Stimulated activated CD4-positive, alpha-beta T cell treated with anti-CD3 and anti-CD28 coated beads, Interleukin-2, amount 100 ng/mL, for 24 hours (primary cell): ENCODE results near the gene ANKRD45.
A peak's percentile ranks its signal among the peaks of the same experiment; 100 is the strongest.
"Not testable (repeated sequence)": the region's sequence is repeated elsewhere in the genome, so short reads cannot be mapped to it uniquely, and the experiment has no call there.

Experiments
- DNase-seq, 2 donors: peaks; one replicate each; pipeline ENCODE4 v3.0.0-alpha.2; 2020

ANKRD45 gene, protein sequence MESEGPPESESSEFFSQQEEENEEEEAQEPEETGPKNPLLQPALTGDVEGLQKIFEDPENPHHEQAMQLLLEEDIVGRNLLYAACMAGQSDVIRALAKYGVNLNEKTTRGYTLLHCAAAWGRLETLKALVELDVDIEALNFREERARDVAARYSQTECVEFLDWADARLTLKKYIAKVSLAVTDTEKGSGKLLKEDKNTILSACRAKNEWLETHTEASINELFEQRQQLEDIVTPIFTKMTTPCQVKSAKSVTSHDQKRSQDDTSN

GRCh38 chr1:173669491-173669941 lies at the start of gene ANKRD45:
TSS of gene ANKRD45 (minus strand) at chr1:173669851. CDS start at chr1:173659418, 10,433 bp downstream.
- DNase-seq: peak; percentile 17 to 36

DNA sequence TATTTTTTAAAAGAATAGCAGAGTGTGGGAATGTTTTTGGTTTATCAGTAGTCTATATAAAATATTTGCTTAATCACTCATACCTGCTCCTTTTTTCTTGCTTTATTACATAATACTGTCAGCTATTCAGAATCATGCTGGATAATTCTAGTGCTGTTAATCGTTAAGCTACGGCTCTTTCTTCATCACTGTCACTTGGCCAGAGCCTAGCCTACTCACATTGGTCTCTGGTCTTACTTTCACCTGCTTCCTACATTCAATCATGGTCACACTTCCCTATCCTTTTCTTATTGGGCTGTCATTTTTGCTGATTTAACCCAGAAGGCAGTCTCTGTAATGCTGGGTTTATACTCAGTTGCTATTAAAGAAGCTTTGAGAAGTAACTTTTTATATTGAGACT lies 47.6 kb upstream of the ANKRD45 start:
- DNase-seq: no peak

GRCh38 chr1:173715538-173715844 lies 45.8 kb upstream of the ANKRD45 start:
- DNase-seq: no peak

- DNase-seq: peak; percentile 79 to 86
Observed at GRCh38 chr1:173714759-173715537, 45.3 kb upstream of the ANKRD45 start, which contains the start of gene KLHL20. TSS of gene KLHL20 (plus strand) at chr1:173714981. CDS start at chr1:173716044, 1,063 bp downstream.

DNA sequence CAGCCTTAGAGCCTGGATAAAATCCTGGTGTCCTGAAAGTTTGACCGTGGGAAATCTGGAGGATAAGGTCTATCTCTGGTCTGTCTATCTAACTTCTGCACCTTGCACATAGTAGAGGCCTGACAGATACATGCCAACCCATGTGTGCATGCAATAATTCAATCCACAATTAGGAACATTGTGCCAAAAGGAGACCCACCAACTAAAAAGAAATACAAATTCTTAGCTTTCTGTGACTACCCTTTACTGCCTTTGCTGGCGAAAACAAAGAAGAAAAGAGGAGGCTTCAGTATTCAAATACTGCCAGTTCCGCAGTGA lies 44.7 kb upstream of the ANKRD45 start:
- no peak for DNase-seq

GRCh38 chr1:173708787-173709186 lies 39.1 kb upstream of the ANKRD45 start:
- DNase-seq: no peak

DNA sequence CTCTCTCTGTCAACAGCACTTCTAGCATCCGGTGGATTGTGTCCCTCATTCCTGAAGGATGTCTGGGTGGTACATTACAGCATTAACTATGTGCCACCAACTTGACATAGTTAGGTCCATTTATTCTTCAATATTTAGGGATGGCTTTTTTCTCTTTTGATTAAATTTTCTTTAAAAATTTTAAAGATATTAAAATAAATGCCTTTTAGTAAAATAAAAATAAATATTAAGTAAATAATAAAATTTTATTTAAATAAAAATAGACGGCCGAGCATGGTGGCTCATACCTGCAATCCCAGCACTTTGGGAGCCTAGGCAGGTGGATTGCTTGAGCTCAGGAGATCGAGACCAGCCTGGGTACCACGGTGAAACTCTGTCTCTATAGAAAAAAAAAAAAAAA lies 35.5 kb upstream of the ANKRD45 start:
- DNase-seq: no peak

- DNase-seq: no peak
Observed at GRCh38 chr1:173702736-173703135, 33.1 kb upstream of the ANKRD45 start.

DNA sequence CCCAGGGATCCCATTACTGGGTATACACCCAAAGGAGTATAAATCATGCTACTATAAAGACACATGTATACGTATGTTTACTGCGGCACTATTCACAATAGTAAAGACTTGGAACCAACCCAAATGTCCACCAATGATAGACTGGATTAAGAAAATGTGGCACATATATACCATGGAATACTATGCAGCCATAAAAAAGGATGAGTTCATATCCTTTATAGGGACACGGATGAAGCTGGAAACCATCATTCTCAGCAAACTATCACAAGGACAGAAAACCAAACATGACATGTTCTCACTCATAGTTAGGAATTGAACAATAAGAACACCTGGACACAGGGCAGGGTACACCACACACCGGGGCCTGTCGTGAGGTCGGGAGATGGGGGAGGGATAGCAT lies 31.6 kb upstream of the ANKRD45 start:
- not testable (repeated sequence) for DNase-seq

DNA sequence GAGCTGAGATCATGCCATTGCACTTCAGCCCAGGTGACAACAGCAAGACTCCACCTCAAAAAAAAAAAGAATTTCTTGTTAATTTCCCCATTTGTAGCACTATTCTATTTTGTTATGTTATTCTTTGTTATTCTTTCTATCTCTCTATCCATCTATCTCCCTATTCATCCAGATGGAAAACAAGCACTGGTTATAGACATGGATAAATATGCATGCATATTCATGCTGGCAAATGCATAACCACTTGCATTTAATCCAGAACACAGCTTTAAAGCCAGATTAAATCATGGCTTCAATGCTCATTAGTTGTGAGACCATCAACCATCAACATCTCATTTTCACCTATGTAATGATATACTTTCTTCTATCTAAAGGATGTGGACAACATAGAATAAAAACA lies 23.6 kb upstream of the ANKRD45 start:
- no peak for DNase-seq

GRCh38 chr1:173688300-173688699 lies 18.6 kb upstream of the ANKRD45 start:
- DNase-seq: no peak

- not testable (repeated sequence) for DNase-seq
Observed at GRCh38 chr1:173685121-173685520, 15.5 kb upstream of the ANKRD45 start.

- DNase-seq: not testable (repeated sequence)
Observed at GRCh38 chr1:173683838-173684237, 14.2 kb upstream of the ANKRD45 start.

- DNase-seq: no peak
Observed at GRCh38 chr1:173682184-173682583, 12.5 kb upstream of the ANKRD45 start.

- DNase-seq: not testable (repeated sequence)
Observed at GRCh38 chr1:173680152-173680551, 10.5 kb upstream of the ANKRD45 start.

- not testable (repeated sequence) for DNase-seq
Observed at GRCh38 chr1:173674496-173674895, 4.8 kb upstream of the ANKRD45 start.

DNA sequence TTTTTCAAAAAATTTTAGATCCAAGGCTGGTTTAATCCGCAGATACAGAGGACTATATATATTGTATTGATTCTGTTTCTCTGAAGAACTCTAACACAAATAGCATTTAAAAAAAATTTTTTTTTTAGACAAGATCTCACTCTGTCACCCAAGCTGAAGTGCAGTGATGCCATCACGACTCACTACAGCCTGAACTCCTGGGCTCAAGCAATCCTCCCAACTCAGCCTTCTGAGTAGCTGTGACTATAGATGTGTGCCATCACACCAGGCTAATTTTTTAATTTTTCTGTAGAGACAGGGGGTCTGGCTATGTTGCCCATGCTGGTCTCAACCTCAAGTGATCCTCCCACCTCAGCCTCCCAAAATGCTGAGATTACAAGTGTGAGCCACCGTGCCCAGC lies 3.0 kb downstream of the ANKRD45 start:
- no peak for DNase-seq

- DNase-seq: no peak
Observed at GRCh38 chr1:173663159-173663558, 6.5 kb downstream of the ANKRD45 start.

GRCh38 chr1:173661763-173662162 lies 7.9 kb downstream of the ANKRD45 start:
- DNase-seq: no peak

- DNase-seq: no peak
Observed at GRCh38 chr1:173661271-173661670, 8.4 kb downstream of the ANKRD45 start.

DNA sequence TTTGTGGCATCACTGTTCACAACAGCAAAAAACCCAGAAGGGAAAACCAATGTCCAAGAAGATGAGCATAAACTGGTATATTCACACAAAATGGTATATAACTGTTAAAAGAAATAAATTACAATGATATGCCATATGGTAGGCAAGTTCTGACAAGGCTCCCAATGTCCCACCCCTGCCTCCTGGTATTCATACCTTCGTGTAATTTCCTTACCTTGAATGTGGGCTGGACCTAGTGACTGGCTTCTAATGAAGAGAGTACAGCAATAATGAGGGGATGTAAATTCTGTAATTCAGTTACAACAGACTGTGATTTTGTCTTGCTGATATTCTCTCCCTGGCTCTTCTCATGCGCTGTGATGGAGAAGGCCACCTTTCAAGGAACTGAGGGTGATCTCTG lies 9.3 kb downstream of the ANKRD45 start:
- DNase-seq: no peak

DNA sequence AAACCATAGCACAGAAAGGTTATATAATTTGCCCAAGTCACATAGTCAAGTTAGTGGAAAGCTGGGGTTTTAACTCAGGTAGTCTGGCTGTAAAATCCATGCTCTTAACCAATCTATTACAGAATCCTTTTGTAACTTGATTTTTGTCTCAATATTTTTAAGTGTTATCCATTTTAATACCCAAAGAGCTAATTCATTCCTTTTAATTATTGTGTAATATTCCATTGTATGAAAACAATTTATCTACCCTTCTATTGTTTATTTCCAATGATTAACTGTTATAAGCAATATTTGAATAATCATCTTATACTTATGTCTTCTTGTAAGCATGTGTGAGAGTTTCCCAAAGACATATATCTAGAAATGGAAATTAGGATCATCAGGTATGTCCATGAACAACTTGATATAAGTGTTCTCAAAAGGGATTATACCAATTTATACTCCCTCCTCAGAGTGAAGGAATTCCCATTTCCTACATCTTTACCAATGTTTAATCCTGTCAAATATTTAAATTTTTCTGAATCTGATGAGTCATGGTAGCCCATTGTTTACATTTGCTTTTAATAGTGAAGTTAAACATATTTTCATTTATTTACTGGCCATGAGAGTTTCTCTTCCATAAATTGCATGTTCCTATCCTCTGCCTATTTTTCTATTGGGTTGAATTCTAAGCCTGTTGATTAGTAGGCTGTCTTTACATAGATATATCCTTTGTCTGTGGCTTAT lies 20.6 kb downstream of the ANKRD45 start:
- DNase-seq: no peak

DNA sequence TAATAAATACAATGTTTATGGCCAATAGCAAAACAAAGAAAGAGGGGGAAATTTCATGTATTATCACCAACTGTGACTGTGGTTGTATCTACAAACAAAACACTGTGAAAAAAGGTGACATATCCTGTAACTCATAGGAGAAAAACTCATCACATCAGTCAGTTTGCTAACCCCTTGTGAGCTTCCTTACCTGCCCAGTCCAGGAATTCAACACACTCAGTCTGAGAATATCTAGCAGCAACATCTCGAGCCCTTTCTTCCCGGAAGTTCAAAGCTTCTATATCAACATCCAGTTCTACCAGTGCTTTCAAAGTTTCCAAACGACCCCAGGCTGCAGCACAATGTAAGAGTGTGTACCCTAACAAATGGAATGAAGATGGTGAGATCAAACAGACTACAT lies 23.0 kb downstream of the ANKRD45 start:
- DNase-seq: no peak
